ENCODE measurements around the gene RPL10.
A peak's percentile ranks its signal among the peaks of the same experiment; 100 is the strongest.

The RPL10 gene

DNA sequence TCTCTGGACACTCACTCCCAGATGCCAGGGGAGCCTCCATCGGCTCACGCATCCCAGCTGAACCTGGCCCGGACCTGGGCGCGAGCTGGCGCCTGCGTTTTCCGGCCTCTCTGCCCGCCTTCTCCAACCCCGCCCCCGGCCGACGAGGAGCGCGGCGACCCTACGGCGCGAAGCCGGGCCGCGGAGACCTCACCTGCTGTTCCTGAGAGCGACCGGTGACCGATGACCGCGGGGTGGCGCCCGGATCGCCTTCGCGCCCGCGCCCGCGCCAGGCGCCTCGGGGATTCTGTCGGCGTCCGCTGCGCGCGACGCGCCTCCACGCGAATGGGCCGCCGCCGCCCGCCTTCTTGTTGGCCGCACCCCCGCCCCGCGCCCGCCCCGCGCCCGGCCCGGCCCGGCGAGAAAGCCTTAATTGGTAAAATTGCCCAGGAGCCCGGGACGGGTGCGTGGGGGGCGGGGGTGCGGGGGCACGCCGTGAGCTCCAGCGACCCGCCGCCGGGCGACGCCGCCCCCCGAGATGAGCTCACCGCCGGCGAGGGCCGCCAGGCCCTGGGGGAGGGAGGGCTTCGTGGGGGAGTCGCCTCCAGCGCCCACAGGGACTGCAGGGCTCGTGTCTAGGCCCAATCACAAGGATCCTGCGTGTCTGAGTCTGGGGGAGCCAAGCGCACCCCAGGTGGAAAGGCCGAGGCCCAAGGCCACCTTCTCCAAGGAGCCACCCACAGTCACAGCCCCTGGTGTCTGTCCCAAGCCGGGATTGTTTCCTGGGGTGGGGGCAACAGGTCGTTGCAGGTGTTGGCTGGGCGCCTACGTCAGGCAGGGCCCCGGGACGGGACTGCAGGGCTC lies 23.6 kb upstream of the RPL10 start, which contains the start of gene FLNA:
Gene FLNA (minus strand): TSS at position 322 of the 843 bp plus-strand sequence. CDS start 3,389 bp downstream, outside the sequence.
- CTCF ChIA-PET: interaction anchor here (1.3 to 3.1 kb wide), 7 partner anchors 9 to 362 kb away, joined by 4 to 17 read pairs (median 7); partner anchors contain the start of gene RPL10
- H3K4me3 ChIP-seq (ENCODE audit: low read depth, low read length): peak within 1 kb of the TSS; percentile 83
- TF ChIP-seq, protein P1, sequence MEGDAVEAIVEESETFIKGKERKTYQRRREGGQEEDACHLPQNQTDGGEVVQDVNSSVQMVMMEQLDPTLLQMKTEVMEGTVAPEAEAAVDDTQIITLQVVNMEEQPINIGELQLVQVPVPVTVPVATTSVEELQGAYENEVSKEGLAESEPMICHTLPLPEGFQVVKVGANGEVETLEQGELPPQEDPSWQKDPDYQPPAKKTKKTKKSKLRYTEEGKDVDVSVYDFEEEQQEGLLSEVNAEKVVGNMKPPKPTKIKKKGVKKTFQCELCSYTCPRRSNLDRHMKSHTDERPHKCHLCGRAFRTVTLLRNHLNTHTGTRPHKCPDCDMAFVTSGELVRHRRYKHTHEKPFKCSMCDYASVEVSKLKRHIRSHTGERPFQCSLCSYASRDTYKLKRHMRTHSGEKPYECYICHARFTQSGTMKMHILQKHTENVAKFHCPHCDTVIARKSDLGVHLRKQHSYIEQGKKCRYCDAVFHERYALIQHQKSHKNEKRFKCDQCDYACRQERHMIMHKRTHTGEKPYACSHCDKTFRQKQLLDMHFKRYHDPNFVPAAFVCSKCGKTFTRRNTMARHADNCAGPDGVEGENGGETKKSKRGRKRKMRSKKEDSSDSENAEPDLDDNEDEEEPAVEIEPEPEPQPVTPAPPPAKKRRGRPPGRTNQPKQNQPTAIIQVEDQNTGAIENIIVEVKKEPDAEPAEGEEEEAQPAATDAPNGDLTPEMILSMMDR (IDR thresholded peaks at IDR 0.05; ENCODE audit: insufficient read depth, low read length, missing control alignments): no peak
- POLR2A ChIA-PET: interaction anchor here (1.1 kb wide), 1 partner anchor 9 kb away, joined by 5 read pairs; no protein-coding TSS in a partner anchor
- no peak for DNase-seq (ENCODE audit: low read depth, low spot score)

DNA sequence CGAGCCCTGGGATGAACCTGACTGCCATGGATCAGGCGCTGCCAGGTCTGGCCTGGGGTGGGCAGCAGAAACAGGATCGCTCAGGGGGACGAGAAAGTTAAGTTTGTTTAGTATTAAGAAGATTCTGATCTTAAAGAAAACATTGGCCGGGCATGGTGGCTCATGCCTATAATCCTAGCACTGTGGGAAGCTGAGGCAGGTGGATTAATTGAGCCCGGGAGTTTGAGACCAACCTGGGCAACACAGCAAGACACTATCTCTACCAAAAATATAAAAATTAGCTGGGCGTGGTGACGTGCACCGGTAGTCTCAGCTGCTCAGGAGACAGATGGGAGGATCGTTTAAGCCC lies 23.0 kb upstream of the RPL10 start:
- POLR2A ChIA-PET: interaction anchor here (1.1 kb wide), 1 partner anchor 8 kb away, joined by 5 read pairs; no protein-coding TSS in a partner anchor
- TF ChIP-seq, protein P1 (IDR thresholded peaks at IDR 0.05; ENCODE audit: insufficient read depth, low read length, missing control alignments): no peak
- CTCF ChIA-PET: interaction anchor here (1.7 to 3.1 kb wide), 4 partner anchors 9 to 52 kb away, joined by 4 to 17 read pairs (median 10); partner anchors contain the start of gene RPL10
- no peak for DNase-seq (ENCODE audit: low read depth, low spot score)
- peak overlapping the region; percentile 56 for H3K4me3 ChIP-seq (ENCODE audit: low read depth, low read length)

DNA sequence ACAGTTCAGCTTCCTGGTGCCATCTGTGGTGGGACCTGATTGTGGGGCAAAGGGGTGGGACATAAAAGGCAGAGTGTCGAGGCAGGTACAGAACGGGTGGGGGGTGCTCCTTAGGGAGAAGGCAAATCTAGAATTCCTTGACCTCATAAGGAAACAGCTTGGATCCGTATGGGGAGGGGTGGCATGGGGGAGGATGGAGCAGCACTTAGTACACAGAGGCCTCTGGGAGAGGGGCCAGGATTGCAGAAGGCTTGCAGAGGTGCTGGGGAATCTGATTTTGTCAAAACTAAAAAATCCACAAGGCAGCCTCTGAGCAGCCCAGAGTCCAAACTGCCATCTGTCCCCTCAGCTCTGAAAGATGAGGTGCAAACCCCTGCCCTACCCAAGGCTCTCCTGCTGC lies 21.4 kb upstream of the RPL10 start:
- TF ChIP-seq, protein P1 (IDR thresholded peaks at IDR 0.05; ENCODE audit: insufficient read depth, low read length, missing control alignments): no peak
- ChIA-PET CTCF (no interaction called here), POLR2A (no interaction called here)
- DNase-seq (ENCODE audit: low read depth, low spot score): no peak
- H3K4me3 ChIP-seq (ENCODE audit: low read depth, low read length): no peak overlapping the region

DNA sequence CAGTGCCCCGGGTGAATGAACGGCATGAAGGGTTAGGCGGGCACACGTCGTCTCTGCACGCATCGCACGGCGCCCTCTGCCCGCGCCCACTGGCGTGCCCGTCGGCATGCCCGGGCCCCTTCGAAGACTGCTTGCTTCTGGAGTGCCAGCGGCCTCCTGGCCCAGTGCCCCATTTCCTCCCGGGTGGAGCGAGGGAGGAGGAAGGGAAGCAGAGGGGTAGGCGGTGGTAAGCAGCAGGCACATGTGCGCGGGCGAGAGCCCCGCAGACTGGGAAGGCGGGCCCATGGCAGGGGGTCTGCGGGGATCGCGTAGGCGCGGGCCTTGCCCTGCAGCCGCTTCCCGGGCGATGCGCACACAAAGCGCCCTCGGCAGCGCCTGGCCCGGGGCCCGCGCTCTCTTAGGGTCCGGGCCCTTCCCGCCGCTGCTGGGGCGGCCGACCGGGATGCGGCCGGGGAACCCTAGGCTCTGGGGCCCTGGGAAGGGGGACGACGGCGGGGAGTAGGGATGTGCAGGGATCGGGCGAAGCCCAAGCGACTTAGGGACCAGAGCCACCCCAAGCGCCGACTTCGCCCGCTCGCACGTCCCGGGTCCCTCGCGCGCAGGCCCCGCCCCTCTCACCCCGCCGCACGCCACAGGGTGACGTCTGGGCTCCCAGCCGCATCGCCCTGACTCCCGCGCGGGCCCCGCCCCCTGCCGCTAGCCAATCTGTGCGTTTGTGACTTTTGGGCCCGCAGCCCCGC lies 19.9 kb upstream of the RPL10 start:
- TF ChIP-seq, protein P1 (IDR thresholded peaks at IDR 0.05; ENCODE audit: insufficient read depth, low read length, missing control alignments): no peak
- POLR2A ChIA-PET: interaction anchor here (1.0 to 1.5 kb wide), 2 partner anchors 7 to 29 kb away, joined by 4 to 12 read pairs; no protein-coding TSS in a partner anchor
- H3K4me3 ChIP-seq (ENCODE audit: low read depth, low read length): peak overlapping the region; percentile 52
- DNase-seq (ENCODE audit: low read depth, low spot score): no peak
- CTCF ChIA-PET: no interaction called here

DNA sequence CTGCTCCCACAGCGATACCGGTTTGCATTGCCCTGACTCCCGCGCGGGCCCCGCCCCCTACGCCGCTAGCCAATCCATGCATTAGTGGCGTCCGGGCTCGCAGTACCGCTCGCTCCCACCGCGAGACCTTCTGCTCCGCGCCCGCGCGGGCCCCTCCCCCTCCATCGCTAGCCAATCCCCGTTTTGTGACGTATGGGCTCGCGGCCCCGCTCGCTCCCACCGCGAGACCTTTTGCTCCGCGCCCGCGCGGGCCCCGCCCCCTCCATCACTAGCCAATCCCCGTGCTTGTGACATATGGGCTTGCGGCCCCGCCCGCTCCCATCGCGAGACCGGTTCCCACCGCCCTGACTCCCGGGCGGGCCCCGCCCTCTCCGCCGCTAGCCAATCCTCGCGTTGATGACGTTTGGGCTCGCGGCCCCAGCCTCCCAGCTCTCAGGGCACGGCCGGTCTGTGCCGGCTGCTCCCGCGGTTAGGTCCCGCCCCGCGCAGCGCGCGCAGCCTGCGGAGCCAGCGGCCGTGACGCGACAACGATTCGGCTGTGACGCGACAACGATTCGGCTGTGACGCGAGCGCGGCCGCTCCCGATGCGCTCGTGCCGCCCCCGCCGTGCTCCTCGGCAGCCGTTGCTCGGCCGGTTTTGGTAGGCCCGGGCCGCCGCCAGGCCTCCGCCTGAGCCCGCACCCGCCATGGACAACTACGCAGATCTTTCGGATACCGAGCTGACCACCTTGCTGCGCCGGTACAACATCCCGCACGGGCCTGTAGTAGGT lies 19.2 kb upstream of the RPL10 start, which contains the start of gene EMD:
Gene EMD (plus strand): TSS at position 497 of the 770 bp plus-strand sequence. CDS start 190 bp downstream, at position 687.
- DNase-seq (ENCODE audit: low read depth, low spot score): peak; percentile 82
- CTCF ChIA-PET: no interaction called here
- TF ChIP-seq, protein P1 (IDR thresholded peaks at IDR 0.05; ENCODE audit: insufficient read depth, low read length, missing control alignments): no peak
- peak within 1 kb of the TSS; percentile 71 for H3K4me3 ChIP-seq (ENCODE audit: low read depth, low read length)
- POLR2A ChIA-PET: interaction anchor here (1.0 to 1.5 kb wide), 2 partner anchors 8 to 30 kb away, joined by 4 to 12 read pairs; no protein-coding TSS in a partner anchor
